Stimulated activated naive CD4-positive, alpha-beta T cell (primary cell): ENCODE data around the gene GARNL3.
A peak's percentile ranks its signal among the peaks of the same experiment; 100 is the strongest.

Source experiments
- DNase-seq, 6 experiments: peaks; one replicate each; lab custom pipeline; 2025; lab: John Stamatoyannopoulos, UW

Gene GARNL3

DNA sequence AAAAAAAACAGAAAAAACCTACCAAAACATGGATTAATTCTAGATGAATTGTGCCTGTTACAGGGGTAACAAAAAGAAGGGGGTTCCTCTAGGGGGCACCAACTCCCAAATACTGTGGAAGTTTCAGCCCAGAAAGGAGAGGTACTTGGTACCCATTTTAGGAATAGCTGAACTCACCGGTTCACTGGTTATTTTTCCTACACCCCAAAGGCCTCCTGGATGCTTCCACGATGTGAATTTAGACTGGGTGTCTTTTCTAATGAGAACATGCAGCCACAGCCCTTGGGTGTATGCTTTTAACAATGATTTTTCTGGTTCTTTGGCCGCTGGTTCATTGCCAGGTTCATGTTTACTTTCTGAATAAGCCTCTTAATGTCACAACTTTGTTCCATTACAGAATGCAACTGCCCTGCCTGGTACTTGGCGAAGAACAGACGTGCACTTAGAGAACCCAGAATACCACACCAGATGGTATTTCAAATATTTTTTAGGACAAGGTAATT lies 46.7 kb downstream of the GARNL3 start:
- peak in 2 of 6 experiments; percentile 6 to 25 for DNase-seq

GRCh38 chr9:127313042-127313560 lies 48.5 kb downstream of the GARNL3 start:
- DNase-seq = no peak

DNA sequence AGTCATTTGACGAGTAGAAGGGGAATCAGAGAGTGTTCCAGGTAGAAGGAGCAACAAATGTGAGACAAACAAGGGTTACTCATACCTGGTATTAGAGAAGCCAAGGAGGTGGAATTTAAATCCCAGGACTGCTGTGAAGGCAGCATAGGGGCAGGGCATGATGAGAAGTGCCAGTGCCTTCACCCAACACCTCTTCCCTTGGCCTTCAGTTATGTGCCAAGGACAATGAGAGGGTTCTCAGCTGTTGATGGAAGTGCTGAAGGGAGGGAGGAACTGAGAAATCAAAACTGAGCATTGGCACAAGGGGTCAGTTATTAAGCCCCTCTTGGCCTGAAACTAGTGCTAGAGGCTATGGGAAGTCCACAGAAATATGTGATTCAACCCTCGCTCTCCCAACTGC lies 50.3 kb downstream of the GARNL3 start:
- DNase-seq = no peak

- no peak for DNase-seq
Observed at GRCh38 chr9:127316586-127317323, 52.2 kb downstream of the GARNL3 start.

- no peak for DNase-seq
Observed at GRCh38 chr9:127318651-127319167, 54.1 kb downstream of the GARNL3 start.

DNA sequence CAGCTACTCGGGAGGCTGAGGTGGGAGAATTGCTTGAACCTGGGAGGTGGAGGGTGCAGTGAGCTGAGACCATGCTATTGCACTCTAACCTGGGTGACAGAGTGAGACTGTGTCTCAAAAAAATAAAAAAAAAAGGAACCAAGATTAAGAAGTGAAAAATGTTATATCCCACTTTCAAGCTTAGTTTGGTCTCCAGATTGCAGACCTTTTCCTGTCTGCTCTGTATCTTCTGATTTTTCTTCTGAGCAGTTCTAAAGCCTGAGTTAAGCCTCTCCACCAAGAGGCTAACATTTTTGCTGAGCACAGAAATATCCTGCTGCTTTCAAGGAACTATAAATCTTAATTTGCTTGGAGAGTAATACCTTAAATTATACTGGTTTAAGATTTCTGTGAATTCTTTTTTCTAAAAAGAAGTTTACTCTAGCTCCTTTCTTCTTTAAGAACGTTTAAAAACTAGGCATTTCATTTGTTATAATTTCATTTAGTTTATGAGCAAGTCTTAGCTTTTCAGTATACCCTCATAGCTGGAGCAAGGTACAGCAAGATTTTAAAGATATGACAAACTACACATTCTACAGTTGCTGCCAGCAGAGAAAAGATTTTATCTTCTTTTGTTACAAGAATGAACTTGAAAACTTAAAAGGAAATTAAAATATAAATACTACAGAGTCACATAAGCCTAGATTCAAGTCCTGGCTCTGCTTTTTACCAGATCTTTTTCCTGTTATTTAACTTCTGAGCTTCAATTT lies 55.0 kb downstream of the GARNL3 start:
- DNase-seq = no peak

DNA sequence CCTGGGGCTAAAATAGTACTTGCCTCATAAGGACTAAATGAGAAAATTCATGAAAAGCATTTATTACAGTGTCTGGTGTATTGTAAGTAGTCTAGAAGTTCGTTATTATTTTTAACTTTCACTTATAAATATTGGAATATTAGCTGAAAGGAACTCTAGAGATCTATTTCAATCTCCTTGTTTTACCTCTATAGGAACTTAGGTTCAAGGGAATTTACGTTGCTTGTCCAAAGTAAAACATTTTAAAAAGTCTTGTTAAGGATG lies 55.5 kb downstream of the GARNL3 start:
- no peak for DNase-seq

GRCh38 chr9:127323393-127323792 lies 58.8 kb downstream of the GARNL3 start:
- DNase-seq = no peak

DNA sequence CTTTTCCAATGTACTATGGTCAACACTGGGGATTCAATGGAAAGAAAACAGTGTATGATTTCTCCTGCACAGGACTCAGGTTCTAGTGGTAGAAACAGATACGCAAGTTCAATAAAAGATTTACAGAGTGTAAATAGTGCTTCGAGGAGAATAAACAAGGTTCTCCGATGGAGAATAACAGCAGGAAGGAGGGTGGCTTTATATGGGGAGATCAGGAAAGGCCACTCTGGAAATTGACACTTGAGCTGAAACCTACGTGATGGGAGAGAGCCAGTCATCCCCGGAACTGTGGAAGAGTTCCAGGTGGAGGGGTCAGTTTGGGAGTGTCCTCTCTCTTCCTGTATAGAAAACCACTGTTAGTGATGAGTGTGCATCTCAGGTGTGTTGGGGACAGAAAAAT lies 65.9 kb downstream of the GARNL3 start:
- no peak for DNase-seq

GRCh38 chr9:127333221-127334064 lies 68.9 kb downstream of the GARNL3 start:
- DNase-seq = no peak

DNA sequence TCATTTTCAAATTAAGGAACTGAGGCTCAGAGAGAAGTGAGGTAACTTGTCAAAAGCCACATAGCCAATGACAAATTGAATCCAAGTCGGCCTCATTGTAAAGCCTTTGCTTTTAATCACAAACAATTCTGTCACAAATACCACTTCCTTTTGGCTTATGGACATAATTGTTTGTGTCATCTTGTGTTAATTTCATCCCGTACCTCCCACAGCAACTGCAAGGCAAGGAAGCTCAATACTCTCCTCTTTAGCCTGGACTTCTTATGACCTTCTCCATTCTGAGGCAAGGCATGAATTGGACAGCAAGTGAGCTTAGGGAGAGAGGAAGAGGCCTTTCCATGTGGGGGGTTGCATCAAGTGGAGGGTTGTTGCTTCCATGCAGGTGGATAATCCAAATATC lies 70.2 kb downstream of the GARNL3 start:
- DNase-seq = no peak

- DNase-seq = no peak
Observed at GRCh38 chr9:127336086-127336485, 71.5 kb downstream of the GARNL3 start.

- DNase-seq = no peak
Observed at GRCh38 chr9:127336506-127337352, 72.2 kb downstream of the GARNL3 start.

DNA sequence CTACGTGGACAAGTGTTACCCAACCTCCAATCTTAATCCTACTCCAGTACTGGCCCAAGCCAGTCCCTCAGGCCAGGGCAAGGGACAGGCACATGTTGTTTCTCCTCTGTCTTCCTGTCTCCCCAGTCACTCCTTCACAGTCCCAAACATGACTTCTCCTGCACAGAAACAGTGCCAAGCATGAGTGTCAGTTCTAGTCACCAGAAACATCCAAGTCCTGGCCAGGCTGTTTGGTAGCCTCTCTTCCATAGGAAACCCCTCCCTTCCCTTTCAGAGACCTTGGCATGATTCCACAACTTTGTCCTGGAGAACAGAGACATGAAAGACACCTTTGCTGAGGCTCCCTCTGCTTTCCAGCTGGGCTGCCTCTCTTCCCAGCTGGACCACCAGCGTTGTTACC lies 76.1 kb downstream of the GARNL3 start:
- DNase-seq = no peak

DNA sequence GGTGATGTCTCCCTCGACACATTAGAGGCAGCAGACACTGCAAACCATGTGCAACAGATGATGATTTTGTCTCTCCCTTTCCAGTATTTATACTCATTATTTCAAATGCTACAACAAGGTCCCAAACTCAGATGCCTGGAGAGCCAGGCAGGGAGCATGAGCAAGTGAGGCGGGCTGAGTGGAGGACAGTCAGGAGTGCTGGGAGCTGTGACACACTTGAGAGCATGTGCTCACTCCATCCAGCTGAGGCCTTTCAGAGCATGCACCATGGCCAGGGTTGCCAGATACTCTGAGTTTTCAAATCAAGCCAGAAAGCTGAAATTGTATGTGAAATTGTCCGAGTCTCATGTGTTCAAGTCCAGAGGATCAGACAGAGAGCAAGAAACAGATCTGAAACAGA lies 76.6 kb downstream of the GARNL3 start:
- DNase-seq = no peak

- DNase-seq = no peak
Observed at GRCh38 chr9:127344368-127345000, 79.9 kb downstream of the GARNL3 start.

GRCh38 chr9:127345566-127345965 lies 81.0 kb downstream of the GARNL3 start:
- DNase-seq = no peak

DNA sequence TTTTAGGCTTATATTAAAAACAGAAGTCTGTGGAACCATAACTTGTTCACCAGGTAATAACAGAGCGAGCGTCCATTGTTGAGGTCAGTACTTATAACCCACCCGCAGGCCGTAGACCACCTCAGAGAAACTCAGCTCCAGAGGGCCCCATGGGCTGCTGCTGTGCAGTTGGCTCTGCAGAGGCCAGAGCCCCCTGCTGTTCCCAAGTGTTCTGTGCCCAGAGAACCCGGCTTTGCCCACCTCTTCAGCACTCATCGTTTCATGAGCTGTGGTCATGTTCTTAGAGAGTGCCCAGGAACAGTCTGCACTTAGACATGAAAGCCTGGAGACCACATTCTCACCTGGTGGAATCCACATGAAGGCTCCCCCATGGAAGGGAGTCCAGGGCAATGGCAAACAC lies 82.0 kb downstream of the GARNL3 start:
- DNase-seq = no peak

GRCh38 chr9:127347831-127348776 lies 83.5 kb downstream of the GARNL3 start:
- no peak for DNase-seq
